Forelimb muscle (tissue), 1 donor: ENCODE measurements around the gene SYT7. TPM values are rescaled to one million over a fixed set of nuclear protein-coding genes. Genes with fewer than 3 reads are reported as not detected.

Experiments used
- DNase-seq: peaks from one replicate; pipeline ENCODE4 v3.0.0-alpha.2; 2013; ENCODE audit warnings: low read depth
- polyA plus RNA-seq: library from polyadenylated mRNA; unstranded; fragments of 120-200 nt; gene quantifications from one replicate; pipeline ENCODE4 v1.2.1, GENCODE V29; 2013; ENCODE audit not compliant: insufficient read length

SYT7 gene
- polyA plus RNA-seq, 1 donor = 3.3 TPM

- no peak for DNase-seq
Measured at GRCh38 chr11:61609000-61609979, 28.4 kb upstream of the SYT7 start.

GRCh38 chr11:61607920-61608599 lies 27.2 kb upstream of the SYT7 start:
- DNase-seq = no peak

- DNase-seq = no peak
Measured at GRCh38 chr11:61607426-61607825, 26.6 kb upstream of the SYT7 start.

GRCh38 chr11:61603667-61604066 lies 22.8 kb upstream of the SYT7 start:
- DNase-seq = no peak

GRCh38 chr11:61602775-61603569 lies 22.1 kb upstream of the SYT7 start:
- no peak for DNase-seq

GRCh38 chr11:61601512-61601911 lies 20.6 kb upstream of the SYT7 start:
- no peak for DNase-seq

- no peak for DNase-seq
Measured at GRCh38 chr11:61599968-61600710, 19.3 kb upstream of the SYT7 start.

- no peak for DNase-seq
Measured at GRCh38 chr11:61598886-61599868, 18.3 kb upstream of the SYT7 start.

GRCh38 chr11:61598374-61598773 lies 17.5 kb upstream of the SYT7 start:
- DNase-seq = no peak

- DNase-seq = no peak
Measured at GRCh38 chr11:61596990-61597389, 16.1 kb upstream of the SYT7 start.

GRCh38 chr11:61596542-61596941 lies 15.7 kb upstream of the SYT7 start:
- no peak for DNase-seq

- no peak for DNase-seq
Measured at GRCh38 chr11:61594907-61595257, 14.0 kb upstream of the SYT7 start.

- no peak for DNase-seq
Measured at GRCh38 chr11:61593151-61593550, 12.3 kb upstream of the SYT7 start.

GRCh38 chr11:61592176-61592575 lies 11.3 kb upstream of the SYT7 start:
- DNase-seq = no peak

GRCh38 chr11:61589961-61590360 lies 9.1 kb upstream of the SYT7 start:
- DNase-seq = no peak

- DNase-seq = peak; percentile 52
Measured at GRCh38 chr11:61588728-61589191, 7.9 kb upstream of the SYT7 start.

GRCh38 chr11:61587951-61588727 lies 7.3 kb upstream of the SYT7 start:
- no peak for DNase-seq

GRCh38 chr11:61587541-61587941 lies 6.7 kb upstream of the SYT7 start:
- no peak for DNase-seq

- DNase-seq = no peak
Measured at GRCh38 chr11:61586792-61587430, 6.0 kb upstream of the SYT7 start.
